ENCODE results near the gene AMIGO3.
"Not testable (repeated sequence)": the region's sequence is repeated elsewhere in the genome, so short reads cannot be mapped to it uniquely, and the experiment has no call there.

Gene AMIGO3

GRCh38 chr3:49699281-49699979 is 20.1 kb downstream of the AMIGO3 start:
- no peak overlapping the region for H3K4me3 ChIP-seq (ENCODE audit: low read depth, low read length)
- no peak for TF ChIP-seq CTCF (IDR thresholded peaks at IDR 0.05; ENCODE audit: borderline replicate concordance, insufficient read depth, low read depth, low read length)

GRCh38 chr3:49695350-49696015 is 24.0 kb downstream of the AMIGO3 start:
- H3K4me3 ChIP-seq (ENCODE audit: low read depth, low read length) = not testable (repeated sequence)

- H3K4me3 ChIP-seq (ENCODE audit: low read depth, low read length) = not testable (repeated sequence)
These were observed 24.9 kb downstream of the AMIGO3 start for GRCh38 chr3:49694409-49695070.

GRCh38 chr3:49691481-49691880 is 28.0 kb downstream of the AMIGO3 start:
- H3K4me3 ChIP-seq (ENCODE audit: low read depth, low read length) = not testable (repeated sequence)

- not testable (repeated sequence) for H3K4me3 ChIP-seq (ENCODE audit: low read depth, low read length)
These were observed 28.6 kb downstream of the AMIGO3 start for GRCh38 chr3:49690856-49691255.

GRCh38 chr3:49689908-49690624 is 29.4 kb downstream of the AMIGO3 start:
- peak overlapping the region; percentile 71 for H3K4me3 ChIP-seq (ENCODE audit: low read depth, low read length)

- H3K4me3 ChIP-seq (ENCODE audit: low read depth, low read length) = peak within 1 kb of the TSS; percentile 71
- TF ChIP-seq CTCF (IDR thresholded peaks at IDR 0.05; ENCODE audit: borderline replicate concordance, insufficient read depth, low read depth, low read length) = peak; percentile 52
These were observed 30.2 kb downstream of the AMIGO3 start, which contains the start of the genes MST1 and RNF123 for GRCh38 chr3:49689046-49689907. Gene MST1, minus strand, starts transcription at chr3:49689474. Its CDS starts 783 bp downstream, at chr3:49688691. Gene RNF123, plus strand, starts transcription at chr3:49689557. Its CDS starts 1,609 bp downstream, at chr3:49691166.

- peak overlapping the region; percentile 71 for H3K4me3 ChIP-seq (ENCODE audit: low read depth, low read length)
These were observed 31.0 kb downstream of the AMIGO3 start for GRCh38 chr3:49688338-49689045.

- not testable (repeated sequence) for H3K4me3 ChIP-seq (ENCODE audit: low read depth, low read length)
These were observed 32.1 kb downstream of the AMIGO3 start for GRCh38 chr3:49687424-49687795.

GRCh38 chr3:49686769-49687423 is 32.6 kb downstream of the AMIGO3 start:
- not testable (repeated sequence) for H3K4me3 ChIP-seq (ENCODE audit: low read depth, low read length)

GRCh38 chr3:49686346-49686745 is 33.1 kb downstream of the AMIGO3 start:
- not testable (repeated sequence) for H3K4me3 ChIP-seq (ENCODE audit: low read depth, low read length)

GRCh38 chr3:49685846-49686245 is 33.6 kb downstream of the AMIGO3 start:
- not testable (repeated sequence) for H3K4me3 ChIP-seq (ENCODE audit: low read depth, low read length)

GRCh38 chr3:49685103-49685502 is 34.4 kb downstream of the AMIGO3 start:
- H3K4me3 ChIP-seq (ENCODE audit: low read depth, low read length) = not testable (repeated sequence)

- H3K4me3 ChIP-seq (ENCODE audit: low read depth, low read length) = not testable (repeated sequence)
These were observed 35.0 kb downstream of the AMIGO3 start for GRCh38 chr3:49684453-49684852.

Measured in GM12875 (cell line).